HepG2 (cell line): ENCODE measurements around the gene C9orf43. TPM values are rescaled to one million over a fixed set of nuclear protein-coding genes. Genes with fewer than 3 reads are reported as not detected.
A peak's percentile ranks its signal among the peaks of the same experiment; 100 is the strongest.

Source experiments
- HDAC6 ChIP-seq: fragments of 200-600 bp; sonication (generic); IDR thresholded peaks from 2 replicates; pipeline ENCODE4 v1.7.0; 2017; ENCODE audit warnings: mild to moderate bottlenecking, antibody characterized with exemption, low read length, low read depth
- HNF4A ChIP-seq: sonication (generic); formaldehyde crosslinking; IDR thresholded peaks from 2 replicates; pipeline ENCODE4 v1.4.0; 2020; ENCODE audit warnings: missing genetic modification reagents
- NFE2 ChIP-seq: sonication (generic); formaldehyde crosslinking; IDR thresholded peaks from 2 replicates; pipeline ENCODE4 v1.4.0; 2020; ENCODE audit warnings: missing genetic modification reagents
- SIX1 ChIP-seq: sonication (generic); formaldehyde crosslinking; IDR thresholded peaks from 2 replicates; pipeline ENCODE4 v1.4.0; 2020; ENCODE audit warnings: missing genetic modification reagents, borderline replicate concordance
- TAF1 ChIP-seq: sonication (generic); formaldehyde crosslinking; IDR thresholded peaks from 2 replicates; pipeline ENCODE4 v1.4.0; 2020; ENCODE audit warnings: missing genetic modification reagents
- TRIM24 ChIP-seq: sonication (generic); formaldehyde crosslinking; IDR thresholded peaks from 2 replicates; pipeline ENCODE4 v1.8.0; 2022; ENCODE audit warnings: mild to moderate bottlenecking, missing genetic modification reagents
- ZNF33A ChIP-seq: sonication (generic); formaldehyde crosslinking; IDR thresholded peaks from 2 replicates; pipeline ENCODE4 v1.5.1; 2020; ENCODE audit warnings: missing genetic modification reagents, mild to moderate bottlenecking, moderate library complexity, borderline replicate concordance
- ZNF33B ChIP-seq: sonication (generic); formaldehyde crosslinking; IDR thresholded peaks from 2 replicates; pipeline ENCODE4 v1.5.1; 2020; ENCODE audit warnings: mild to moderate bottlenecking, missing genetic modification reagents
- ZNF543 ChIP-seq: sonication (generic); formaldehyde crosslinking; IDR thresholded peaks from 2 replicates; pipeline ENCODE4 v1.4.0; 2020; ENCODE audit warnings: mild to moderate bottlenecking, missing genetic modification reagents
- ZNF703 ChIP-seq: sonication (generic); formaldehyde crosslinking; IDR thresholded peaks from 2 replicates; pipeline ENCODE4 v1.5.1; 2020; ENCODE audit warnings: missing genetic modification reagents, mild to moderate bottlenecking, moderate library complexity, borderline replicate concordance
- ZNF879 ChIP-seq: sonication (generic); formaldehyde crosslinking; IDR thresholded peaks from 2 replicates; pipeline ENCODE4 v1.8.1; 2023; ENCODE audit warnings: missing genetic modification reagents
- polyA plus RNA-seq, 8 experiments: library from polyadenylated mRNA; depleted of rRNA in 3 of 8; stranded (reverse) in 7 of 8; unstranded in 1 of 8; fragments of >200 nt; fragmentation: Illumina TruSeq in 4 of 8; extraction: Trizol in 4 of 8; gene quantifications; 2 replicates each; pipeline versions ENCODE4 v1.2.1 to v1.2.3, GENCODE V29; 2011 to 2016; ENCODE audit warnings: low read depth in 4 of 8, missing spikeins in 1 of 8, mixed read lengths in 1 of 8; ENCODE audit not compliant: insufficient read depth in 1 of 8
- total RNA-seq, 5 experiments: library from RNA; depleted of rRNA; stranded (reverse); fragments of >200 nt; fragmentation: Illumina TruSeq; extraction: Trizol; gene quantifications; 2 replicates each; pipeline ENCODE4 v1.2.3, GENCODE V29; 2016; ENCODE audit warnings: low read depth in 1 of 5
- TF ChIP-seq, protein P1 (sequence below): sonication (generic); formaldehyde crosslinking; IDR thresholded peaks from 2 replicates; pipeline ENCODE4 v1.4.0; 2020; ENCODE audit warnings: missing genetic modification reagents
- TF ChIP-seq, protein P2 (sequence below): sonication (generic); formaldehyde crosslinking; IDR thresholded peaks from 2 replicates; pipeline ENCODE4 v1.5.0; 2020; ENCODE audit warnings: missing genetic modification reagents
- TF ChIP-seq, protein P3 (sequence below): IDR thresholded peaks from 2 replicates; pipeline ENCODE4 v1.6.1; 2016; ENCODE audit warnings: low read depth
- TF ChIP-seq, protein P4 (sequence below): sonication (generic); formaldehyde crosslinking; IDR thresholded peaks from 2 replicates; pipeline ENCODE4 v1.4.0; 2020; ENCODE audit warnings: missing genetic modification reagents, borderline replicate concordance
- TF ChIP-seq, protein P5 (sequence below): IDR thresholded peaks from 2 replicates; pipeline ENCODE4 v1.6.1; 2012; ENCODE audit warnings: inconsistent platforms

C9orf43 gene
- total and polyA plus RNA-seq, 2 of the 13 experiments (the other 11 are each of a cell fraction or from before 2014, with no cell fraction given): 0.24 to 0.31 TPM

DNA sequence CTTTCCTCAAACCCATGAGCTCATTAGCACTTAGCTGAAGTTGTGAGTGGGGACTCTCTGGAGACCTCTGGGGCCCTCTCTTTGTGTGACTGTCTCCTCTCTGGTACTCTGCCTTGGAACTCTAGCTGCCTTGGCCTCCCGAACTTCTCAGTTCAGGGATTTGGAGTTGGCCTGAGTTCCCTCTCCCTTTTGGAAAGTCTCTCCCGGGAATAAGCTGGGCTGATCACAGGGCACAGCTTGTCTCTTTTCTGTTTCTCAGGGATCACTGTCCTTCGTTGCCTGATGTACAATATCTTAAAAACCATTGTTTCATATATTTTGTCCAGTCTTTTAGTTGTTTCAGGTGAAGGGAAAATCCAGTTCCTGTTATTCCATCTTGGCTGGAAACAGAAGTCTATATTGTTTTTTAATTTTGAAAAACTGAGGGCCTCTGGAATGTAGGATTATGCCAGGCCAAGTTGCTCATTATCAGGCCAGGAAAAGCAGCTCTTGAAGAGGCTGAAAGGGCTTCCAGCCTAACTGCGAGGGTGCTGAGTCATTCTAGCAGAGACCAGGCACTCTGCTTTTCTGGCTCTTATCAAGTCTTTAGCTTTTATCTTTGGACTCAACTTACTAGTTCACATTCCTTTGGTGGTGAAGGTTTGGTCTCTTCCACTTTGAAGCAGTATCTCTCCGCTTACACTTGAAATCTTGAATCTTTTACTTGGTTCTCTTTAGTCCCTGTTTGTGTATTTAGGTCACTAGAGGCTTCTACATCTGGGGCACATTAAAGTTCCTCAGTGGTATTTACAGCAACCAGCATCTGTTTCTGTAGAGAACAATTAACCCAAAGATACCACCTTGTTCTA lies 44.6 kb downstream of the C9orf43 start (continued):
- no peak for TF ChIP-seq TRIM24
- peak; percentile 61 for TF ChIP-seq HNF4A
- TF ChIP-seq HDAC6: no peak
- TF ChIP-seq NFE2 (CRISPR knock-in tag): peak; percentile 97
- TF ChIP-seq, protein P1, sequence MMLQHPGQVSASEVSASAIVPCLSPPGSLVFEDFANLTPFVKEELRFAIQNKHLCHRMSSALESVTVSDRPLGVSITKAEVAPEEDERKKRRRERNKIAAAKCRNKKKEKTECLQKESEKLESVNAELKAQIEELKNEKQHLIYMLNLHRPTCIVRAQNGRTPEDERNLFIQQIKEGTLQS: peak; percentile 39; the same call in 1 of the 2 replicates
- TF ChIP-seq, protein P2, sequence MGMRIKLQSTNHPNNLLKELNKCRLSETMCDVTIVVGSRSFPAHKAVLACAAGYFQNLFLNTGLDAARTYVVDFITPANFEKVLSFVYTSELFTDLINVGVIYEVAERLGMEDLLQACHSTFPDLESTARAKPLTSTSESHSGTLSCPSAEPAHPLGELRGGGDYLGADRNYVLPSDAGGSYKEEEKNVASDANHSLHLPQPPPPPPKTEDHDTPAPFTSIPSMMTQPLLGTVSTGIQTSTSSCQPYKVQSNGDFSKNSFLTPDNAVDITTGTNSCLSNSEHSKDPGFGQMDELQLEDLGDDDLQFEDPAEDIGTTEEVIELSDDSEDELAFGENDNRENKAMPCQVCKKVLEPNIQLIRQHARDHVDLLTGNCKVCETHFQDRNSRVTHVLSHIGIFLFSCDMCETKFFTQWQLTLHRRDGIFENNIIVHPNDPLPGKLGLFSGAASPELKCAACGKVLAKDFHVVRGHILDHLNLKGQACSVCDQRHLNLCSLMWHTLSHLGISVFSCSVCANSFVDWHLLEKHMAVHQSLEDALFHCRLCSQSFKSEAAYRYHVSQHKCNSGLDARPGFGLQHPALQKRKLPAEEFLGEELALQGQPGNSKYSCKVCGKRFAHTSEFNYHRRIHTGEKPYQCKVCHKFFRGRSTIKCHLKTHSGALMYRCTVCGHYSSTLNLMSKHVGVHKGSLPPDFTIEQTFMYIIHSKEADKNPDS (CRISPR knock-in tag): no peak
- TF ChIP-seq, protein P3, sequence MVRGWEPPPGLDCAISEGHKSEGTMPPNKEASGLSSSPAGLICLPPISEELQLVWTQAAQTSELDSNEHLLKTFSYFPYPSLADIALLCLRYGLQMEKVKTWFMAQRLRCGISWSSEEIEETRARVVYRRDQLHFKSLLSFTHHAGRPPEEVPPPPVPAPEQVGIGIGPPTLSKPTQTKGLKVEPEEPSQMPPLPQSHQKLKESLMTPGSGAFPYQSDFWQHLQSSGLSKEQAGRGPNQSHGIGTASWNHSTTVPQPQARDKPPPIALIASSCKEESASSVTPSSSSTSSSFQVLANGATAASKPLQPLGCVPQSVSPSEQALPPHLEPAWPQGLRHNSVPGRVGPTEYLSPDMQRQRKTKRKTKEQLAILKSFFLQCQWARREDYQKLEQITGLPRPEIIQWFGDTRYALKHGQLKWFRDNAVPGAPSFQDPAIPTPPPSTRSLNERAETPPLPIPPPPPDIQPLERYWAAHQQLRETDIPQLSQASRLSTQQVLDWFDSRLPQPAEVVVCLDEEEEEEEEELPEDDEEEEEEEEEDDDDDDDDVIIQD: 0 out of 2 replicates have a peak, but pooled peaks have one; percentile 31
- TF ChIP-seq, protein P4, sequence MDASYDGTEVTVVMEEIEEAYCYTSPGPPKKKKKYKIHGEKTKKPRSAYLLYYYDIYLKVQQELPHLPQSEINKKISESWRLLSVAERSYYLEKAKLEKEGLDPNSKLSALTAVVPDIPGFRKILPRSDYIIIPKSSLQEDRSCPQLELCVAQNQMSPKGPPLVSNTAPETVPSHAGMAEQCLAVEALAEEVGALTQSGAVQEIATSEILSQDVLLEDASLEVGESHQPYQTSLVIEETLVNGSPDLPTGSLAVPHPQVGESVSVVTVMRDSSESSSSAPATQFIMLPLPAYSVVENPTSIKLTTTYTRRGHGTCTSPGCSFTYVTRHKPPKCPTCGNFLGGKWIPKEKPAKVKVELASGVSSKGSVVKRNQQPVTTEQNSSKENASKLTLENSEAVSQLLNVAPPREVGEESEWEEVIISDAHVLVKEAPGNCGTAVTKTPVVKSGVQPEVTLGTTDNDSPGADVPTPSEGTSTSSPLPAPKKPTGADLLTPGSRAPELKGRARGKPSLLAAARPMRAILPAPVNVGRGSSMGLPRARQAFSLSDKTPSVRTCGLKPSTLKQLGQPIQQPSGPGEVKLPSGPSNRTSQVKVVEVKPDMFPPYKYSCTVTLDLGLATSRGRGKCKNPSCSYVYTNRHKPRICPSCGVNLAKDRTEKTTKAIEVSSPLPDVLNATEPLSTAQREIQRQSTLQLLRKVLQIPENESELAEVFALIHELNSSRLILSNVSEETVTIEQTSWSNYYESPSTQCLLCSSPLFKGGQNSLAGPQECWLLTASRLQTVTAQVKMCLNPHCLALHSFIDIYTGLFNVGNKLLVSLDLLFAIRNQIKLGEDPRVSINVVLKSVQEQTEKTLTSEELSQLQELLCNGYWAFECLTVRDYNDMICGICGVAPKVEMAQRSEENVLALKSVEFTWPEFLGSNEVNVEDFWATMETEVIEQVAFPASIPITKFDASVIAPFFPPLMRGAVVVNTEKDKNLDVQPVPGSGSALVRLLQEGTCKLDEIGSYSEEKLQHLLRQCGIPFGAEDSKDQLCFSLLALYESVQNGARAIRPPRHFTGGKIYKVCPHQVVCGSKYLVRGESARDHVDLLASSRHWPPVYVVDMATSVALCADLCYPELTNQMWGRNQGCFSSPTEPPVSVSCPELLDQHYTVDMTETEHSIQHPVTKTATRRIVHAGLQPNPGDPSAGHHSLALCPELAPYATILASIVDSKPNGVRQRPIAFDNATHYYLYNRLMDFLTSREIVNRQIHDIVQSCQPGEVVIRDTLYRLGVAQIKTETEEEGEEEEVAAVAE (CRISPR knock-in tag): 0 out of 2 replicates have a peak, but pooled peaks have one; percentile 29
- no peak for TF ChIP-seq ZNF33A (CRISPR knock-in tag)
- no peak for TF ChIP-seq ZNF33B (CRISPR knock-in tag)
- TF ChIP-seq ZNF703 (CRISPR knock-in tag): no peak
- no peak for TF ChIP-seq ZNF879 (CRISPR knock-in tag)
- TF ChIP-seq TAF1 (CRISPR knock-in tag): no peak
- no peak for TF ChIP-seq ZNF543 (CRISPR knock-in tag)
- TF ChIP-seq, protein P5, sequence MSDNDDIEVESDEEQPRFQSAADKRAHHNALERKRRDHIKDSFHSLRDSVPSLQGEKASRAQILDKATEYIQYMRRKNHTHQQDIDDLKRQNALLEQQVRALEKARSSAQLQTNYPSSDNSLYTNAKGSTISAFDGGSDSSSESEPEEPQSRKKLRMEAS: no peak
- 0 out of 2 replicates have a peak, but pooled peaks have one; percentile 16 for TF ChIP-seq SIX1
